Bronchial smooth muscle cell (primary cell): ENCODE measurements around the gene OR1L4. TPM values are rescaled to one million over a fixed set of nuclear protein-coding genes. Genes with fewer than 3 reads are reported as not detected.

Source experiments
- total RNA-seq: library from RNA; depleted of rRNA; stranded (reverse); fragments of >200 nt; gene quantifications from 2 replicates; pipeline ENCODE4 v1.2.1, GENCODE V29; 2014

OR1L4 gene
- total RNA-seq = not detected in 2 replicates

GRCh38 chr9:122723690-122724089, at the start of gene OR1L4:
TSS of gene OR1L4 (plus strand) at chr9:122723990. CDS start at chr9:122723990, 0 bp downstream.

GRCh38 chr9:122742003-122742402, 18.2 kb downstream of the OR1L4 start, which contains the start of gene OR1L6:
TSS of gene OR1L6 (plus strand) at chr9:122742303. CDS start at chr9:122749848, 7,545 bp downstream.

Other genes starting within 250 kb of the OR1L4 start
- not detected in 2 replicates for gene OR1J1, start 246.1 kb upstream of the OR1L4 start, total RNA-seq
- gene OR1J2, start 213.2 kb upstream of the OR1L4 start, total RNA-seq = not detected in 2 replicates
- gene OR1J4, start 204.8 kb upstream of the OR1L4 start, total RNA-seq = not detected in 2 replicates
- not detected in 2 replicates for gene OR1N1, start 196.7 kb upstream of the OR1L4 start, total RNA-seq
- gene OR1N2, start 170.9 kb upstream of the OR1L4 start, total RNA-seq = not detected in 2 replicates
- gene OR1L8, start 140.6 kb upstream of the OR1L4 start, total RNA-seq = under 0.01 TPM in 1 of 2 replicates, not detected in the other
- not detected in 2 replicates for gene OR1Q1, start 109.3 kb upstream of the OR1L4 start, total RNA-seq
- gene OR1B1, start 66.4 kb upstream of the OR1L4 start, total RNA-seq = 0.17 TPM in 1 of 2 replicates, not detected in the other
- not detected in 2 replicates for gene OR1L1, start 62.3 kb upstream of the OR1L4 start, total RNA-seq
- gene OR1L3, start 48.9 kb upstream of the OR1L4 start, total RNA-seq = not detected in 2 replicates
- not detected in 2 replicates for gene OR1L6, start 18.3 kb downstream of the OR1L4 start, total RNA-seq
- not detected in 2 replicates for gene OR5C1, start 64.9 kb downstream of the OR1L4 start, total RNA-seq
- not detected in 2 replicates for gene OR1K1, start 76.1 kb downstream of the OR1L4 start, total RNA-seq
- gene PDCL, start 104.6 kb downstream of the OR1L4 start, total RNA-seq = 37.7 and 55.8 TPM in 2 replicates
- gene RC3H2, start 181.4 kb downstream of the OR1L4 start, total RNA-seq = 21.9 and 25.7 TPM in 2 replicates
- gene ZBTB6, start 189.3 kb downstream of the OR1L4 start, total RNA-seq = 8.2 and 12.6 TPM in 2 replicates
- gene ZBTB26, start 207.5 kb downstream of the OR1L4 start, total RNA-seq = 2.1 and 2.5 TPM in 2 replicates
- gene RABGAP1, start 217.0 kb downstream of the OR1L4 start, total RNA-seq = 36.6 and 37.7 TPM in 2 replicates